Activated CD4-positive, alpha-beta T cell treated with anti-CD3 and anti-CD28 coated beads for 48 hours (primary cell): ENCODE data around the gene ANXA3.
A peak's percentile ranks its signal among the peaks of the same experiment; 100 is the strongest.
"Not testable (repeated sequence)": the region's sequence is repeated elsewhere in the genome, so short reads cannot be mapped to it uniquely, and the experiment has no call there.

Experiments
- DNase-seq: peaks from one replicate; pipeline ENCODE4 v3.0.0-alpha.2; 2020

ANXA3 gene

DNA sequence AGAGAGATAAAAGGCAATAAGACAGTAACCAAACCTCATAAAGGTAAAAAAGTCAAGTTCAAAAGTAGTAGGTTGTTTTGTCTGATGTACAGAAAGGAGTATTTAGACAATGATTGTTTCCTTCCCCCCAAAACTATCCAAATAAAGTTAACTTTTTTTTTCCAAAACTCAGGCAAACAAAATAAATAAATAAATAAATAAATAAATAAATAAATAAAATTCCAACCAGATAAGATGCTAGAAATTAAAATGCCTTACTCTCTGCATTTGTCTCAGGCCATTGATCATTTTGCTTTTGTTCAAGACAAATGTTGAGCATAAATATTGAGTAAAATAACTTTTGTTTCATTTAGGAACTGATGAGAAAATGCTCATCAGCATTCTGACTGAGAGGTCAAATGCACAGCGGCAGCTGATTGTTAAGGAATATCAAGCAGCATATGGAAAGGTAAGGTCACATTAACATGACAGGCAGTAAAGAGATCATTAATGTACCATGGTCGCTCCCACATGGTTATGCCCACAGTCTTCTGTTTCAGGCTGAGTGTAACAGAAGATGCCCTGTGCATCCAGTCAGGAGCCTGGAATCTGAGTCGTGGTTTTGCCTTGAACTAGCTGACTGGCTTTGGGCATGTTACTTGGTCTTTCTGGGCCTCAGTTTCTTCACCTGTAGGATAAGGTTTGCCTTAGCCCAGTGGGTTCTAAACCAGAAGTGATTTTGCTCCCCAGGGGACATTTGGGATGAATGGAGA is 27.3 kb downstream of the ANXA3 start:
- no peak for DNase-seq

DNA sequence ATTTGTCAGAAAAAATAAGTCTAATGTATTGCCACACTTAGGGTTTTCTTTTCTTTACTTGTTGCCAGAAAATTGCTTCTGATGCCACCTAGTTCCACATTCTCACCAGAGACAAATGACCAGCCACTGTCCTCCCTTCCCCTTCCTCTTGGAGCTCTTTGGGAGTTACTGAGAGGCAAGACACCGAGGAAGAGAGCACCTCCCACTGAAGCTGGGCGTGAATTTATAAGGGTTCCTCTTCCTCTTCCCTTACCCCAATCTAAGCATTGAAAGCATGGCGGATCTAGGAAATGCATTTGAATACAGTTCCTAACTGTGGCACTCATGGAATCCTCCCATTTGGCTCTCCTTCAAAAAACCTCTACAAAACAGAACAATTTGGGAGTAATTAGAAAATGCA is 30.0 kb downstream of the ANXA3 start:
- no peak for DNase-seq

DNA sequence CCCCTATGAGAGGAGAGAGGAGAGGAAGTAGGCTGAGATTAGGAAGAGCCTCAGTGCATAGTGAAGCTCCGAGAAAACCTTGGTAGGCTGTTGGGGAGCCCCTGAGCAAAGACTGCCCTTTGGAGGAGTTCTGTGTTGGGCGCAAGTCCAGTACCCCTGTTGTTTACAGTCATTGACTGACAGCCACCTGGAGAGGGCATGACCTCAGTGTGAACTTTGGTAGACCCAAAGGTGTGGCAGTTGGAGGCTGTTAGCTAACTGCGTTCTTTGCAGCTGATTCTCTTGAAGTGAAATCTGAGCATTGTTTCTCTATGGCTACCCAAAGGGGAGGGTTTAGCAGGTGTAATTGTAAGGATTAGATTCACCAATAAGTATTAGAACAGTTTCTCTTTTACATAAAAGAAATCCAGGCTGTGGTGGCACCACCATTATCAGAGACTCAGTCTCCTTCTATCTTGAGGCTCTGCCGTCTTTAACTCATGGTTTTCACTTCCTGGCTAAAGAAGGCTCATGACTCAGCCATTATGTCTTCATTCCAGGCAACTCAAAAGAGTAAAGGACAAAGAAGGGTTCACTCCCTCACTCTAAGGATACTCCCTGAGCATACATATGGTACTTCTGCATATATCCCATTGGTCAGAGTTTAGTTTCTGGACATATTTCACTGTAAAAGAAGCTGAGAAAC is 33.4 kb downstream of the ANXA3 start:
- no peak for DNase-seq

DNA sequence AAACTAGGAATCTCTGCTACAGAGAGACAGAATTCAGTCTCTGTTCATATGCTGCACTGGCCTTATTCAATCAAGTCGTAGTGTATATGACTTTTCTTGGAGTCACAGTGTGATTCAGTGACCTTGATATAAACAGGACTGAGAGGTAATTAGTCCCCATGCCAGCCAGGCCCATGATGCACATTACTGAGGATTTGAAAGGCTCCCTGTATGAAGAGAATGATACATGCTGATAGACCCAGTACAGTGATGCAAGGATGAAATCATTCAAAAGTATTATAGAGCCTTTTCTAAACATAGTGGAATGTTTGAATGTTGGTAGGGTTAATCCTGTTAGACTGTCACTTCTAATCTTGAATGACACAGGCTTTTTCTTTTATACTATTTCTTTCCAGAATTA is 34.1 kb downstream of the ANXA3 start:
- no peak for DNase-seq

DNA sequence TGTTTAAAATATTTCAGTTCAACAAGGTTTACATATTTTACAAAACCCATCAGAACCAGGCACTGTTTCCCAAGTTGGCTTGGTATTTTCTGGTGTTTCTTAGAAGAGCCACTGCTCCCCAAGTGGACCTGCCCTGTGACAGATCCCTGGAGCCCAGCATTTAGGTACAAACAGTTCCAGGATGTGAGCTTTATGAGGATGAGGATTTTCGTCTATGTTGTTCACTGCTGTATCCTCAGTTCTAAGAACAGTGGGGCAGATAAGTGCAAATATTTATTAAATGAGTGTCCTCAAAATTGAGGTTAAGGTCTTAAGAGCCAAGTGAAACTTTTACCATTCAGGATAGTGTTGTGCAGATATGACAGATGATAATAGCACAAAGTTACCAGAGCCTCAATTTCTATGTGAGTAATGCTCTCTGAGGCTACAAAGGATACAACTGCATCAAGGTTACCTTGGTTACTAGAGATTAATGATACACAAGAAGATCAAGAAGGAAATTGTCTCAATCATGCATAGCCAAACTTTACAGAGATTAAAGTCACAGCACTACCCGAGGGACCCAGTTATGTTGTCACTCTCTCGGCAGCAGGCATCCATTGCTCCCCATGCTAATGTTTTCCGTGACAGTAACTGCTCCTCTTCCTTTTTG is 37.5 kb downstream of the ANXA3 start:
- DNase-seq: no peak

DNA sequence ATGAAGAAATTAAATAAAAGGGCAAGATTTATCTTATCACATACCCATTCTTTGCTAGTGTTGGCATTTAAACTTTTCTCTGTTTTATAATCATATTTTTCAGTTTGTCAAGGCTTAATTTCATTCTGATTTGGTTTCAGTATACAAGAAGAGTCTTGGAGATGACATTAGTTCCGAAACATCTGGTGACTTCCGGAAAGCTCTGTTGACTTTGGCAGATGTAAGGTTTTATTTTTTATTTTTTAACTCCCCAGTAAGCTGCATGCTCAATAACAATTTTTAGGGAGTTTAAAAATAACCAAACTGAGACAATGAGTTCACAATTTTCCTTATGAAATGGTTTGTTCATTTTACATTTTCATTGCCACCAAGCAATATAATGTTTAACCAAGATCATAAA is 39.8 kb downstream of the ANXA3 start:
- no peak for DNase-seq

DNA sequence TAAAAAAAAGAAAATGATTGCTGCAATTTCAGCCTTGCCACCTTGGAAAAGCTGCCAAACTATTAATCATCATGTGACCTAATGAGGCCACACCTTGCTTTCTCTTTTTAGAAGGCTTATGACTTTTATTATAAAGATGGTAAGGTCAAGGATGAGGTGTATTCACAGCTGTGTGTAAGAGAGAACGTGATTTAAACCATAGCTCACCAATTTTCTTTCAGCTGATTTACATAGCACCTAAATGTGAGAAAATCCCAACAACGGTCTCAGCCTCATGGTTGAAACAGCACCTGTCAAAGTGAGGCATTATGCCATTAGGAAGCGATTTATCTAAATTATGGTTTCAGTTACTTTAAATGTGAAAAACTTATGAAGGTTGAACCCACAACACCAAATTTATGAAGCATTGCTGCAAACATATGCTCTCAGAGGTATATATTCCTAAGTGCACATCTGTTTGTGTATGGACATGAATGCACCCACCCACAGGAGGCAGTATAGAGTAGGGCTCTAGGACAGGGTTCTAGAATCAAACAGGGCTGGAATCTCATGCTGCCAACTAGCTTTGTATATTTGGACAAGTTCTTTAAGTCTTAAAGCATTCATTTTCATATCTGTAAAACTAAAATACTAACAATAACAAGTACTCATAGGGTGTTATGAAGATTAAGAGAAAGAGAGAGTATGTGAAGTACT is 40.7 kb downstream of the ANXA3 start:
- DNase-seq: peak; percentile 37

DNA sequence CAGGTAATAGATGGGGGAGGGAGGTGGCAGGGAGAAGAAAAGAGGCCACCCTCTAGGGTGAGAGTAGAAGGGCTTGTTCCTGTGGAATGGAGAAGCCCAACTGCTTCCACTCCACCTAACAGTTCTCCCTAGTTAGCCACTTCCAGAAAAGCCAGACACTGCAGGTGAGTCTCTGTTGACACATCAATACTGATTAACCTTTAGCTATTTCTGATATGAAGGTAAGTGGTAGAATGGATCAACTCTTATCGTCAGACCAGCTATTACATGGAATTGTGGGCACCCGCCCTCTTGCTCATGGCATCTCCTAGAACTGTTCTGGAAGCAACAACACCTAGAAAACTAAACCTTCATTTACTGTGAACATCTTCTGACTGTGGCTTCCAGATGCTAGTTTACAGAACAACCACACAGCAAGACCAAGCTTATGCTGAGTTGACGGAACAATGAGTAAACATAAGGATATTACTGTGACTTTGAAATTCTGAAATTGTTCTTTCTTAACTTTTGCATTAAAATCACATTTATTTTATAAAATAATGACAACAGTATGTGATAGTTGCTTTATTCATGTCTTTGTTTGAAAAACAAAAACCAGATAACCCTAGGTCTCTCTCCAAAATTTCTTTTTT is 44.7 kb downstream of the ANXA3 start:
- no peak for DNase-seq

DNA sequence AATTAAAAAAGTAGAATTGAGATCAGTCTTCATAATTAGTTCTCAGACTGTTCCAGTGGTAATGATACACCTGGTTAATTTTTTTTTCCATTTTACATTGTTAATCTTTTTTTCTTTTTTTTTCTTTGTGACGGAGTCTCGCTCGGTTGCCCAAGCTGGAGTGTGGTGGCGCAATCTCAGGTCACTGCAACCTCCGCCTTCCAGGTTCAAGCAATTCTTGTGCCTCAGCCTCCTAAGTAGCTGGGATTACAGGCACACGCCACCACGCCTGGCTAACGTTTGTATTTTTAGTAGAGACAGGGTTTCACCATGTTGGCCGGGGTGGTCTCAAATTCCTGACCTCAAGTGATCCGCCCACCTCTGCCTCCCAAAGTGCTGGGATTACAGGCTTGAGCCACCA is 46.9 kb downstream of the ANXA3 start:
- not testable (repeated sequence) for DNase-seq

DNA sequence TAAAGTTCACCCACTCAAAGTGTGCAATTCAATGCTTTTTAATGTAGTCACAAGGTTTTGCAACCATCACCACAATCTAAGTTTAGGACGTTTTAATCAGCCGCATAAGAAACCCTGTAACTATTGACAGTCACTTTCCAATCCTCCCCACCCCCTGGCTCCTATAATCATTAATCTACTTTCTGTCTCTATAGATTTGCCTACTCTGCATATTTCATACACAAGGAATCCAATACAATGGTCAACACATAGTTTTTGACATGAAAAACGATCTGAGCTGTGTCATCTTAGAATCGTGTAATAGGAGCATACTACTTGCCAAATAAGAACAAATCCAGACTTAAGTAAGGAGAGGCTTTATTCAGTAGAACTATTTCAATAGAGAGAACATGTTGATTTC is 47.6 kb downstream of the ANXA3 start:
- no peak for DNase-seq

DNA sequence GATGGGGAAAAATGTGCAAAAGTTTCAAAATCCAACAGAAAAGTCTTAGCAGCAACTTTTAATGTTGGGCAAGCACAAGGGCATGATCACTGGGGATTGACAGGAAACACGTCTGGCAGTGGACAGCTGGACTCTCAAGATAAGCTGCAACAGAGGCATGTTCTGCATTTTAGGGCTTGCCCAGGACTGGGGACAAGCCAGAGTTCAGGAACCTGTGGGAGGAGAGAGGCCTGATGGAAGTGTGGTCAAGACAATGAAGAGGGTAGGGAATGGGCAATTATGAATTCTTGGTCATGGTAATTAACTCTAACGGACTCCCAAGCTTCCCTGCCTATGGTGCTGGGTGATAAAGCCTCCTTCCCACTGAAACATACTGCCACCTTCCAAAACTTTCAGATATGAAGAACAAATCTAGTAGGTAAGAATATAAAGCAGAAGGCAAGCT is 48.4 kb downstream of the ANXA3 start:
- DNase-seq: no peak

DNA sequence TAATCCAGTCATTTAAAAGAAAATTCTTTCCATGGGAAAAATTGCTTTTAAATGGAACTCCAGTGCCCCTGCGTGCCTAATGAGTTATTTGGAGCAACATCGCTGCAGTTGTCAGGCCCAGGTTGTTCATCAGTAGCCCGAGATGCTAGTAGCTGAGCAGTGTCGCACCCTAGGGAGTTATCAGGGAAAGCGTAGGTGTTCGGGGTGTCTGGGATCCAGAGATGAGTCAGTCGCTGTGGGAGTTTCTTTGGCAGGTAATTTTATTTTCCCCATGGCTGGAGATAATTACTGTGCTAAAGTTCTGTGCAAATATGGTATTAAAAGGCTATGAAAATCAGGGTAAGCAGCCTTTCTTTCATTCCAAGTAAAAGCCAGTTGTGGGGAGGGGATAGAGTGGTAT is 49.4 kb downstream of the ANXA3 start:
- no peak for DNase-seq

DNA sequence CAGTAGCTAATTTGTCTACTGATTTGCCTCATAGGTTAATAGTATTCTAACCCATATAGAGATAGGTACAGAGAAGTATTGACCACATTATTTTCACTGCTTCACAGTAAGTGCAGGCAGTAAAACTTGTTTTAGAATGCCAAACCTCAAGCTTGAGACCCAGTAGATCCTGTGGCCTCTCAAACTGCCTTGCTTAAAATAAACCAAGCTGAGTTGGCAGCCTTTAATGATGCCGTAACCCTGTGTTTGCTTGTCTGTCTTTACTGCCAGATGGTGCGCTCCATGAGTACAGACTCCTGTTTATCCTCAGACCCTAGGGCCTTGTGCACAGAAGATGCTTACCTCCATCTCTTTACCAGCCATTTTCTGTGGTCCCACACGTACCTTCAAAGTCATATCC is 50.8 kb downstream of the ANXA3 start:
- DNase-seq: no peak

DNA sequence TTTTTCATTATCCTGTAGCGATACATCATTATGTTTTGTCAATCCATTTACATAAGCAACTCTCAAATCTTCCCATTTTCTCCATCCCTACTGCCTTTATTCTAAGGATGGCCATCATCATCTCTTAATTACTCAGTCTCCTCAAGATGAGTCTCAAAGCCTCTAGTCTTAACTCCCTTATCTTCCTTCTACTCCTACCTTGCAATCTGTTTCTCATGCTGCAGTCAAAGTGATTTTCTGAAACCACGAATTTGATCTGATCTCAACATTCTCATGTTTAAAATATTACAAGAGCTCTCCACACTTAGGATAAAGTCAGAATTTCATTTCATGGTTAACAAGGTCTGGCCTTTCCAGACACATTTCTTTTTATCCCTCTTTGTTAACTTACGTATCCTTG is 51.8 kb downstream of the ANXA3 start:
- no peak for DNase-seq

DNA sequence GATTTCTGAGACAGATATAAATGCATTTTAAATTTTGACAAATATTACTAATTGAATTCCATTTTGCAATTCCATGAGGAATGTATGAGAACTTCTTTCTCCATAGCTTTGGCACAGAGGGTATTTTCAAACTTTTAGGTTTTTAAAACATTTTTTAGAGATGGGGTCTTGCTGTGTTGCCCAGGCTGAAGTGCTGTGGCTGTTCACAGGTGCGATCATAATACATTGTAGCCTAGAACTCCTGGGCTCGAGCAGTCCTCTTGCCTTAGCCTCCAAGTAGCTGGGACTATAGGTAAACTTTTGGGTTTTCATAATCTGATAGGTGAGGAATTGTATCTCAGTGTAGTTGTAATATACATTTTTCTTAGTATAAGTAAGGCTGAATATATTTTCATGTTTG is 53.4 kb downstream of the ANXA3 start:
- no peak for DNase-seq

DNA sequence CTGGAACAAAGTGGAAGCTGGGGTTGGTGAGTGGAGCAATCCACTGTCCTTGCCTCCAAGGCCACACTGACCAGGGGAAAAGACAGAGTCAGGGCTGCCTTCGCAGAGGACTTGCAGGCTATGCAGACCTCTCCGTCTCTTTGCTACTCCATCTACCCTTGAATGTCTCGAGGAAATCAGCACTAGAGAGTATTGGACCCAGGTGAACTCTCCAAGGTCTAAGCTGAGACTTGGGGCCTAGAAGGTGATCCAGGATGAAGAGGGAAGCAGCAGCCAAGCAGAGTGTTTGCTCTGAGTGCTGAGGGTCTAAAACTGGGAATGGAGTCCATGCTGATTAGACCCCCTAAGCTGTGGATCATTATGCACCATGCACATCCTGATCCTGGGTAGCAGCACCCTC is 54.5 kb downstream of the ANXA3 start:
- no peak for DNase-seq

DNA sequence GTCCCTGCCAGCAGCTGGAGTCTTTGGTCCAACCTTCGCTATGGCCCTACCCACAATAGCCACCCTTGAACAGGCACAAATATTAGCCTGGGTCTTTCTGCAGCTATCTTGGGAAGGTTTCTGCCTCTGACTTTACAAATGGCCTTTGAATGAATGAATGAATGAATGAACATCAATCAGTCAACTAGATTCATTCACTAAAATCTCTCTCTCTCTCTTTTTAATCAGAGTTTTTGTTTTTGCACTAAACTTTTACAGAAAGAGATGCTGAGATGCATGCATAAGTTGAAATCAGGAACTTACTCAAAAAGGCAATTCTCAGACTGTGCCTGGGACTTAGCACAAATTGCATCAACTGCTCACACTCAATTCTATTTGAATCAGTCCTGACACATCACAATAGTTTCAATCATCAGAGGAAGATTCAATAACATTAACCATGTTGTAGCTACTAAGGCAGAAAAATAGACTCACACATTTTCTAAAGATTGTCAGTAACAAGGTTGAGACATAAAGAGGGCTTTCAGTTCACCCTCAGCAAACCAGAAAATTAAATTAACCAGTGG is 55.0 kb downstream of the ANXA3 start:
- no peak for DNase-seq

DNA sequence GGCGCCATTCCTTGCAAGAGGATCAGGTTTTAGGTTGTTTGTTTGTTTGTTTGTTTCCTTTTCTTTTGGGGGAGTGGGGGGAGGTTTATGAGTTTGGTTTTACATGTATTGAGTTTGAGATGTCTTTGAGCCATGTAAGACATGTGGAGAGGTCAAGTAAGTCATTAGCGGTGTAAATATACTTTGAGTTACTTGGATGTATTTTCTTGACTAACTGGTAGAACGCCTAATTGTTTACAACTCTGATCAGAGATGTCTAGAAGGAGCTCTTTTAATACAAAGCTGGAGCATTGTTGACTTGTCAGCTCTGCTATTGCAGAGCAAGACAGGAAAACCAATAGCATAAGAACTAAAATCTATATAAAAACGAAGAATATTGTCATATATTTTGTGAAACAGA is 57.1 kb downstream of the ANXA3 start:
- DNase-seq: no peak

DNA sequence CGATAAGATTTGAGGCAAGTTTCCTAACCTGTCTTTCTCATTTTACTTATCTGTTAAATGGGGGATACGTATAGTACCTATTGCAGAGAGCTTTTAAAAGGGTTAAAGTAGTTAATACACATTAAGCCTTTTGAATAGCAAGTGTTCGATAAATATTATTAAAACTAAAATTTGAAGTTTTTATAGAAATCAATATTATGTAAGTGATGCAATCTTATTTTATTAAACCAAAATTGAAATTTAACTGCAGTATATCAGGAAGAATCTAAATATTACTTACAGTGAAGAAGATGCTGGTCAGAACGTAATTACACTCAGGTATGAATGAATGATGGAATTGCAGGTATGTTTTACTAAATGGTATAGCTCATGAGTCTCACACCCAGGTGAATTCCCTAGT is 58.0 kb downstream of the ANXA3 start:
- no peak for DNase-seq

DNA sequence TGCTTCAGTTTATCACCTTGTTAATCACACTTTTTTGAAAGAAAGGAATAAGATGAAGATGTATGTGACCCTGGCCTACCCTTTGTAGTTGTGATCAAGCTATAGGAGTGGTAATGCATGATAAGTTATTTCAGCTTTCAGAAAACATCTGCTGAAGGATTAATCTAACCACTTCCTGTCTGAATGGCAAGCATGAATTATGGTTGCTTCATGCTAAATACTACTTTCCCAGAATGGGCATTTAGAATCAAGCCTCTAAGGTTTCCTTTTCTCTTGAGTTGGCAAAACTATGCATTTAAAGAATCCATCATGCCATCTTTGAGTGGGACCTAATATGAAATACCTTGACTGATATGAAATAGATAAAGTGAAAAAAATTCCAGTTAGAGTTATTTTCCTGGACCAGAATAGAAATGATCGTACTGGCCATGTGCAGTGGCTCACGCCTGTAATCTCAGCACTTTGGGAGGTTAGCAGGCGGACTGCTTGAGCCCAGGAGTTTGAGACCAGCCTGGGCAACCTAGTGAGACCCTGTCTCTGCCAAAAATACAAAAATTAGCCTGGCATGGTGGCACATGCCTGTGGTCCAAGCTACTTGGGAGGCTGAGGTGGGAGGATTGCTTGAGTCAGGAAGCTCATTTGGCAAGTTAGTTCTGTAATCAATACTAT is 59.1 kb downstream of the ANXA3 start:
- no peak for DNase-seq

DNA sequence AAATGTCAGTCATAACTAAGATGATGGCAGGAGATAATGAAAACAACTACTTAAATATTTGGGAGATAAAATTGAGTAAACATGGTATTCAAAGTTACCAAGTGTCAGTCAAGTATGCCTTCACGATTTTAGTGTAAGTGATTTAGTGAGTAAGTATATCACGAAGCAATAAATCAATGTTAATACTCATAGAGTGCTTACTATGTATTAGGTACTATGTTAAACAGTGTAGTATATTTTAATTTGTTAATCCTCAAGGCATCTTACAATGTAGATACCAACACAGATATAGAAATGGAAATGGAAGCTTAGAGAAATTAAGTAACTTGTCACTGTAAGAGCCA is 59.6 kb downstream of the ANXA3 start:
- DNase-seq: no peak
